Transverse colon (tissue), 4 donors: ENCODE results near the gene LTBP4. TPM values are rescaled to one million over a fixed set of nuclear protein-coding genes. Genes with fewer than 3 reads are reported as not detected.

Source experiments
- DNase-seq: peaks from one replicate; pipeline ENCODE4 v3.0.0-alpha.2; 2019
- H3K27ac ChIP-seq, 4 donors: fragments of 200-600 bp; sonication (generic); 2 replicates each; pipeline ENCODE4 v1.5.1; 2016 to 2018; ENCODE audit warnings: inconsistent platforms in 4 of 4
- H3K27me3 ChIP-seq: fragments of 200-600 bp; sonication (generic); 2 replicates; pipeline ENCODE4 v1.5.1; 2017; ENCODE audit warnings: inconsistent platforms
- H3K36me3 ChIP-seq, 4 donors: fragments of 200-600 bp; sonication (generic); 2 replicates each; pipeline ENCODE4 v1.5.1; 2017 to 2019; ENCODE audit warnings: inconsistent platforms in 4 of 4
- H3K4me1 ChIP-seq, 4 donors: fragments of 200-600 bp; sonication (generic); 2 replicates each; pipeline ENCODE4 v1.5.1; 2017 to 2020; ENCODE audit warnings: inconsistent platforms in 4 of 4
- H3K4me3 ChIP-seq, 4 donors: fragments of 200-600 bp; sonication (generic); 1 replicate in 1 of 4; 2 replicates in 3 of 4; pipeline versions ENCODE4 v1.5.1 to v1.6.1; 2017 to 2019; ENCODE audit warnings: inconsistent platforms in 4 of 4
- H3K9me3 ChIP-seq, 2 donors: fragments of 200-600 bp; sonication (generic); 2 replicates each; pipeline ENCODE4 v1.5.1; 2017 to 2019; ENCODE audit warnings: inconsistent platforms in 2 of 2
- CTCF ChIP-seq, 5 experiments: fragments of 200-600 bp in 3 of 5; fragments of 450-650 bp in 2 of 5; sonication (generic) in 3 of 5; IDR thresholded peaks; 1 replicate in 2 of 5; 2 replicates in 3 of 5; pipeline ENCODE4 v1.5.1; 2016 to 2017; ENCODE audit warnings: antibody characterized with exemption in 5 of 5, inconsistent platforms in 3 of 5, mild to moderate bottlenecking in 2 of 5, moderate library complexity in 1 of 5
- EP300 ChIP-seq: sonication (generic); formaldehyde crosslinking; IDR thresholded peaks from one replicate; pipeline ENCODE4 v1.6.1; 2017; ENCODE audit warnings: antibody characterized with exemption, low read depth
- POLR2A ChIP-seq: fragments of 450-650 bp; IDR thresholded peaks from one replicate; pipeline ENCODE4 v1.6.1; 2016; ENCODE audit warnings: antibody characterized with exemption, mild to moderate bottlenecking, moderate library complexity
- POLR2AphosphoS5 ChIP-seq, 3 donors: sonication (generic); formaldehyde crosslinking; IDR thresholded peaks; one replicate each; pipeline ENCODE4 v1.6.1; 2016; ENCODE audit warnings: antibody characterized with exemption in 3 of 3
- WGBS, 2 donors: methylation state at CpG; one replicate each; pipeline ENCODE4 v1.1.5; 2018; ENCODE audit warnings: low coverage in 1 of 2; 5-methylcytosine and 5-hydroxymethylcytosine counted together
- in situ Hi-C, 4 donors: fragments of 200-750 bp; cut with MboI; loops; one replicate each; pipeline versions ENCODE4 v1.15.0 to v1.15.1; 2017; ENCODE audit warnings: low sequenced_read_pairs in 3 of 4, low pct_ligation_motif_present in 1 of 4, low pct_unique_long_range_greater_than_20kb in 1 of 4
- intact Hi-C: fragments of 100-400 bp; cut with DNase I; formaldehyde crosslinking; loops from one replicate; pipeline ENCODE4 v1.15.1; 2023; ENCODE audit warnings: low total_unique reads
- total RNA-seq, 4 donors: library from RNA; depleted of rRNA; stranded (reverse); fragments of >200 nt; gene quantifications; one replicate each; pipeline ENCODE4 v1.1.0, GENCODE V29; 2016

LTBP4 gene
- total RNA-seq, 4 donors from 2014 or later = 122 to 477 (median 253) TPM

- in situ Hi-C loops (loop anchor here in 1 of 4 donors (25.0 kb wide), 2 partner anchors 479 to 604 kb away; partner anchors contain the start of gene HNRNPUL1), intact Hi-C loops (no loop called here)
- no peak overlapping the region for H3K4me3 ChIP-seq
- H3K27ac ChIP-seq = no peak overlapping the region
- H3K9me3 ChIP-seq = no peaks in the 10 kb centered on the region
- peaks cover 0 to 5% (median 4%) of the 10 kb centered on the region in 4 donors for H3K4me1 ChIP-seq
- H3K36me3 ChIP-seq = no peaks in the 10 kb centered on the region
- no peak for DNase-seq
- H3K27me3 ChIP-seq = no peaks in the 10 kb centered on the region
- TF ChIP-seq EP300 = no peak
- 88 to 100% methylated on average over 1 to 8 of the region's 8 CpGs for WGBS, 2 donors
Measured at GRCh38 chr19:40658031-40658430, 56.9 kb downstream of the LTBP4 start.

GRCh38 chr19:40659116-40659515 is 57.9 kb downstream of the LTBP4 start:
- no peak for TF ChIP-seq POLR2A
- no peak for TF ChIP-seq CTCF (IDR thresholded peaks at IDR 0.05)
- no peak for TF ChIP-seq EP300
- TF ChIP-seq POLR2AphosphoS5 (IDR thresholded peaks at IDR 0.05) = no peak
- H3K4me3 ChIP-seq = no peak overlapping the region
- peak overlapping the region in 1 of 4 donors; percentile 23 for H3K27ac ChIP-seq
- no peaks in the 10 kb centered on the region for H3K9me3 ChIP-seq
- in situ Hi-C loops = loop anchor here in 1 of 4 donors (25.0 kb wide), 2 partner anchors 478 to 603 kb away; partner anchors contain the start of gene HNRNPUL1
- no peaks in the 10 kb centered on the region for H3K27me3 ChIP-seq
- no peak for DNase-seq
- H3K36me3 ChIP-seq = no peaks in the 10 kb centered on the region
- WGBS, 2 donors = 87 to 93% methylated on average over 5 of the region's 5 CpGs
- H3K4me1 ChIP-seq = peaks cover 7 to 14% (median 11%) of the 10 kb centered on the region in 4 donors
- intact Hi-C loops = no loop called here

GRCh38 chr19:40659566-40659965 is 58.4 kb downstream of the LTBP4 start:
- Histone ChIP-seq H3K27ac (peak overlapping the region in 1 of 4 donors; percentile 23), H3K9me3 (no peaks in the 10 kb centered on the region), H3K4me3 (no peak overlapping the region), H3K27me3 (no peaks in the 10 kb centered on the region), H3K4me1 (peaks cover 7 to 14% (median 11%) of the 10 kb centered on the region in 4 donors), H3K36me3 (no peaks in the 10 kb centered on the region)
- intact Hi-C loops = no loop called here
- TF ChIP-seq POLR2A (no peak), CTCF (IDR thresholded peaks at IDR 0.05) (no peak), POLR2AphosphoS5 (IDR thresholded peaks at IDR 0.05) (no peak), EP300 (no peak)
- in situ Hi-C loops = loop anchor here in 1 of 4 donors (25.0 kb wide), 2 partner anchors 478 to 603 kb away; partner anchors contain the start of gene HNRNPUL1
- 60 to 61% methylated on average over 8 to 11 of the region's 11 CpGs for whole genome bisulfite sequencing, 2 donors
- DNase-seq = no peak

GRCh38 chr19:40661616-40662015 is 60.4 kb downstream of the LTBP4 start:
- Histone ChIP-seq H3K27ac (no peak overlapping the region), H3K36me3 (no peaks in the 10 kb centered on the region), H3K9me3 (no peaks in the 10 kb centered on the region), H3K4me1 (peaks cover 7 to 14% (median 11%) of the 10 kb centered on the region in 4 donors), H3K27me3 (no peaks in the 10 kb centered on the region), H3K4me3 (no peak overlapping the region)
- 71 to 73% methylated on average over 1 of the region's 1 CpG for WGBS, 2 donors
- intact Hi-C loops = loop anchor here (5.0 kb wide), 2 partner anchors 161 to 481 kb away; no protein-coding TSS in a partner anchor
- in situ Hi-C loops = loop anchor here in 3 of 4 donors (5.0 to 25.0 kb wide), 6 partner anchors 153 to 601 kb away; partner anchors contain the start of gene HNRNPUL1 (in 1 of the 3)
- DNase-seq = no peak
- TF ChIP-seq CTCF (IDR thresholded peaks at IDR 0.05) (no peak), POLR2A (no peak), EP300 (no peak), POLR2AphosphoS5 (IDR thresholded peaks at IDR 0.05) (no peak)
